ENCODE measurements around the gene MGAT4A. TPM values are rescaled to one million over a fixed set of nuclear protein-coding genes. Genes with fewer than 3 reads are reported as not detected.

The MGAT4A gene
- total and polyA plus RNA-seq, 9 of the 15 experiments (the other 6 are each of a cell fraction or from before 2014, with no cell fraction given) = 0.03 to 0.53 (median 0.18) TPM; not detected in 2

- TF ChIP-seq POLR2AphosphoS5 (IDR thresholded peaks at IDR 0.05; ENCODE audit: control insufficient read depth, insufficient read depth, low read depth, low read length) = peak; percentile 94
- TF ChIP-seq PHF8 (IDR thresholded peaks at IDR 0.05; ENCODE audit: borderline replicate concordance, low read length) = peak; percentile 99
- no peak for TF ChIP-seq ZNF785 (CRISPR knock-in tag; IDR thresholded peaks at IDR 0.05)
- TF ChIP-seq KLF16 (IDR thresholded peaks at IDR 0.05) = 0 out of 2 replicates have a peak, but pooled peaks have one; percentile 45
- TF ChIP-seq BRF2 (IDR thresholded peaks at IDR 0.05; ENCODE audit: borderline replicate concordance, insufficient read depth, insufficient read length) = no peak
- no peak for TF ChIP-seq MEIS2 (IDR thresholded peaks at IDR 0.05; ENCODE audit: partially characterized antibody)
- peak; percentile 30; the same call in 1 of the 2 replicates for TF ChIP-seq FOSL1 (tag; conservative IDR thresholded peaks at IDR 0.05)
- no peak for TF ChIP-seq ZNF282 (CRISPR knock-in tag; IDR thresholded peaks at IDR 0.05)
- 0 out of 2 replicates have a peak, but pooled peaks have one; percentile 32 for TF ChIP-seq JUN (IDR thresholded peaks at IDR 0.05; ENCODE audit: borderline replicate concordance, low read depth, low read length)
- TF ChIP-seq JUN (CRISPR knock-in tag; IDR thresholded peaks at IDR 0.05; ENCODE audit: borderline replicate concordance) = no peak
- TF ChIP-seq ZNF143 (CRISPR knock-in tag; IDR thresholded peaks at IDR 0.05) = no peak
- TF ChIP-seq C11orf30 (IDR thresholded peaks at IDR 0.05; ENCODE audit: low read depth) = peak; percentile 91
- no peak for TF ChIP-seq ZBTB5 (IDR thresholded peaks at IDR 0.05)
- no peak for TF ChIP-seq ZNF133 (CRISPR knock-in tag; IDR thresholded peaks at IDR 0.05)
- TF ChIP-seq FOXP4 (CRISPR knock-in tag; IDR thresholded peaks at IDR 0.05; ENCODE audit: borderline replicate concordance) = peak; percentile 52; the same call in 1 of the 2 replicates
- peak; percentile 88 for TF ChIP-seq MAX (CRISPR knock-in tag; IDR thresholded peaks at IDR 0.05)
- peak; percentile 42; the same call in 1 of the 2 replicates for TF ChIP-seq NCOR1 (IDR thresholded peaks at IDR 0.05)
- peak; percentile 72 for TF ChIP-seq SAP30 (IDR thresholded peaks at IDR 0.05; ENCODE audit: borderline replicate concordance, insufficient read depth, low read depth, low read length, poor library complexity, severe bottlenecking)
- peak; percentile 39; the same call in 1 of the 2 replicates for TF ChIP-seq SOX6 (IDR thresholded peaks at IDR 0.05)
Measured at GRCh38 chr2:98608116-98608961, 122.6 kb downstream of the MGAT4A start, which contains the start of the genes COA5 and UNC50 (continued).

Measured in K562 (cell line).